Suppressor macrophage treated with lipopolysaccharide for 1 hour (primary cell): ENCODE results near the gene MAPK8.
"Not testable (repeated sequence)": the region's sequence is repeated elsewhere in the genome, so short reads cannot be mapped to it uniquely, and the experiment has no call there.

Experiments
- DNase-seq, 3 donors: peaks; one replicate each; pipeline ENCODE4 v3.0.0-alpha.2; 2020 to 2022

Gene MAPK8

DNA sequence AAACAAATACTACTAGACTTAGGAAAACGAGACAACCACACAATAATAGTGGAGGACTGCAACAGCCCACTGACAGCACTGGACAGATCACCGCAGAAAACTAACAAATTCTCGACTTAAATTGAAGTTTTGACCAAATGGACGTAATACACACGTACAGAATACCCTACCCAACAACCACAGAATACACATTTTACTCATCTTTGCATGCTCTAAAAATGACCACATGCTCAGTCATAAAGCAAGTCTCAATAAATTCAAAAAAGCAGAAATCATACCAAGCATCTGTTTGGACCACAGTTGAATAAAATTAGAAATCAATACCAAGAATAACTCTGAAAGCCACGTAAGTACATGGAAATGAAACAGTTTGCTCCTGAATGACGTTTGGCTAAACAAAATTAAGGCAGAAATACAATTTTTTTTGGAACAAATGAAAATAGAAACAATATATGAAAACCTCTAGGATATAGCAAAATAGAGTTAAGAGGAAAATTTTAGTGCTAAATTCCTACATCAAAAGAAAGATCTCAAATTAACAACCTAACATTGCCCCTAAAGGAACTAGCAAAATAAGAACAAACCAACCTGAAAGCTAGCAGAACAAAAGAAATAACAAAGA lies 30.6 kb downstream of the MAPK8 start:
- no peak for DNase-seq

DNA sequence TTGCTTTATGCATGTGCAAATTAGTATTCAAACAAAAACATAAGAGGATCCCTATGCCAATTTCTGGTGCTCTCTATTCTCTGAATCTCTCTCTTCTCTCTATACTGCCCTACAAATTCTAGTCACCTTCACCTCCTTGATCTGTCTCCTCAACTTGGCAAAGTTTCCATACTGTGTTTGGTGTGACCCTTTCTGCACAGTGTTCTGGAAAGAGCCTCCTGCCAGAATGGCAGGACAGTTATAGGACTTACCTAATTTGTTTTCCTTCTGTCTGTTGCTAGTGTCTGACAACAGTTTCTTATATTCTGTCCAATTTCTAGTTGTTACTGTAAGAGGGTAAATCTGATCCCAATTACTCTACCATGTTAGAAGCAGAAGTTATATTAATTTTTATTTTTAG lies 34.3 kb downstream of the MAPK8 start:
- no peak for DNase-seq

DNA sequence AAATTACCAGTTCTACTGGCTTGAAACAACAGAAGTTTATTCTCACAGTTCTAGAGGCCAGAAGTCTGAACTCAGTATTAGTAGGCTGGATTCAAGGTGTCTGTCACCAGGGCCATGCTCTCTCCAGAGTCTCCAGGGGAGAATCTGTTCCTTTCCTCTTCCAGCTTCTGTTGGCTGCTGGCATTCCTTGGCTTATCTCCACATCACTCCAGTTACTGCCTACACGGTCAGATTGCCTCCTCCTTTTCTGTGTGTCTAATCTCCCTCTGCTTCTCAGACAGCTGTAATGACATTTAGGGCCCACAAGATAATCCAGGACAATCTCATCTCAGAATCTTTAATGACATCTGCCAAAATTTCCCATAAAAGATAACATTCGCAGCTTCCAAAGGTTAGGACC lies 36.6 kb downstream of the MAPK8 start:
- no peak for DNase-seq

DNA sequence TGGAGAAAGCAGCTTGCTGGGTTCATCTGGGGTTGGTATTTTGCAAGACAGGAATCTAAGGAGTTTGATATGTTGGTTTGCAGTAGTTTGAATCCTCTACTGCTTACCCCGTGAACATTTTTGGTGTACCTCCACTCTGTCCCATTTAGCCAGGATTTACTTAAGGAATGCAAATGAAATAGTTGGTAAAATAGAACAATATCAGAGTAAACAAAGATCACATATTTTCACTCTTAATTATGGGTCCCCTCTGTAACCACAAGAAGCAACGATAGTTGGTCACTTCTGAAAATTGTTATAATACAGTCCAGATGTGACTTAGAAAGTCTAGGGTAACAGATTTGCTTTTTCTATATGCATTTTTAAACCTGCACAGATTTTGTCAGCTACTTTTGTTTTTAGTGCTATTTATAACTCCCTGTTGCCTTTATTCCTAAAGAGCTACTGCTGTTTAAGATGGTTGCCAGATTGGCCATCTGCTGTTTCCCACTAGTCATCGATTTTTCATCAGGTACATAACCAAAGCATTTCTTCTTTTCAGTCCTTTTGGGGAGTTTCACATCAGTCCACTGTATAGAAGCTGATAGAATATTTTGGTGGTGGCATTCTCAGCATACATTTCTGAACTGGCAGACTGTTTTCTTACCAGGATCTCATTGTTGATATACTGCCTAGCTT lies 37.6 kb downstream of the MAPK8 start:
- DNase-seq: no peak

DNA sequence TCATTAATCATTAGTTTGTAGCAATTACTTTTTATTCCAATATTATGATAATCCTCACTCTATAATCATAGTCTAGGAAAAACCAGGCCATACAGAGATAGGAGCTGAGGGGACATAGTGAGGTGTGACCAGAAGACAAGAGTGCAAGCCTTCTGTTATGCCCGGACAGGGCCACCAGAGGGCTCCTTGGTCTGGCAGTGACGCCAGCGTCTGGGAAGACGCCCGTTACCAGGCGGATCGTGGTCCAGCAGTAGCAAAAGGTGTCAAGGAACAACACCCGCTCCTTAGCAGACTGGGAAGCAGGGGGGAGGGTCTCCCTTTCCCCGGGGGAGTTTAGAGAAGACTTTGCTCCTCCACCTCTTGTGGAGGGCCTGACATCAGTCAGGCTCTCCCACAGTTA lies 39.8 kb downstream of the MAPK8 start:
- DNase-seq: not testable (repeated sequence)

DNA sequence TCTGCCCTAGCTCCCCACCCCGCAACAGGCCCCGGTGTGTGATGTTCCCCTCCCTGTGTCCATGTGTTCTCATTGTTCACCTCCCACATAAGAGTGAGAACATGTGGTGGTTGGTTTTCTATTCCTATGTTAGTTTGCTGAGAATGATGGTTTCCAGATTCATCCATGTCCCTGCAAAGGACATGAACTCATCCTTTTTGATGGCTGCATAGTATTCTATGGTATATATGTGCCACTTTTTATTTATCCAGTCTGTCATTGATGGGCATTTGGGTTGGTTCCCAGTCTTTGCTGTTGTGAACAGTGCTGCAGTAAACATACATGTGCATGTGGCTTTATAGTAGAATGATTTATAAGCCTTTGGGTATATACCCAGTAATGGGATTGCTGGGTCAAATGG lies 41.1 kb downstream of the MAPK8 start:
- DNase-seq: not testable (repeated sequence)

DNA sequence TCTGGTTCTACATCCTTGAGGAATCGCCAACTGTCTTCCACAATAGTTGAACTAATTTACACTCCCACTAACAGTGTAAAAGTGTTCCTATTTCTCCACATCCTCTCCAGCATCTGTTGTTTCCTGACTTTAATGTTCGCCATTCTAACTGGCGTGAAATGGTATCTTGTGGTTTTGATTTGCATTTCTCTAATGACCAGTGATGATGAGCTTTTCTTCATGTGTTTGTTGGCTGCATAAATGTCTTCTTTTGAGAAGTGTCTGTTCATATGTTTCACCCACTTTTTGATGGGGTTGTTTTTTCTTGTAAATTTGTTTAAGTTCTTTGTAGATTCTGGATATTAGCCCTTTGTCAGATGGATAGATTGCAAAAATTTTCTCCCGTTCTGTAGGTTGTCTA lies 41.5 kb downstream of the MAPK8 start:
- not testable (repeated sequence) for DNase-seq

DNA sequence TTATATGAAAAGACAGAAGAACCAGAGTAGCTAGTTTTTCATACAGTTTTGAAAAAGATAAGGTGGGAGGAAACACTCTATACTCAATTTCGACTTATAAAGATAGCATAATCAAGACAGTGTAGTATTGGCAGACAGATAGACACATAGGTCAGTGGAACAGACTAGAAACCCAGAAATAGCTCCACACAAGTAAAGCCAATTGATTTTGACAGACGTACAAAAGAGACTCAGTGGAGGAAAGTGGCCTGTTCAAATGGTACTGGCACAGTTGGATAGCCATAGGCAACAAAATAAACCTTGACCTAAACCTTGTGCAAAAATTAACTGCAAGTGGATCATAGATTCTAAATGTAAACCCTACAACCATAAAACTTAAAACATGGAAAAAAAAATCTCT lies 46.8 kb downstream of the MAPK8 start:
- DNase-seq: no peak

DNA sequence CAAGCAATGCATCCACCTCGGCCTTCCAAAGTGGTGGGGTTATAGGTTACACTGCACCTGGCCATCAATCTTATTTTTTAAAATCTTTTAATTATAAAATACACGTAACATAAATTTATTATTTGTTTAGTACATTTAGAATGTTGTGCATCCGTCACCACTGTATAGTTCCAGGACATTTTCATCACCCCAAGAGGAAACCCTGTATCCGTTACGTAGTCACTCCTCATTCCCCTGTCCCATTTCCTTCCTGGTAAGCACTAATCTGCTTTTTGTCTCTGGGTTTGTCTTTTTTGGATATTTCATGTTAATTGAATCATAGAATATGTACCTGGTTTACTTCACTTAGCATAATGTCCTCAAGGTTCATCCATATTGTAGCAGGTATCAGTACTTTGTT lies 51.2 kb downstream of the MAPK8 start:
- no peak for DNase-seq

DNA sequence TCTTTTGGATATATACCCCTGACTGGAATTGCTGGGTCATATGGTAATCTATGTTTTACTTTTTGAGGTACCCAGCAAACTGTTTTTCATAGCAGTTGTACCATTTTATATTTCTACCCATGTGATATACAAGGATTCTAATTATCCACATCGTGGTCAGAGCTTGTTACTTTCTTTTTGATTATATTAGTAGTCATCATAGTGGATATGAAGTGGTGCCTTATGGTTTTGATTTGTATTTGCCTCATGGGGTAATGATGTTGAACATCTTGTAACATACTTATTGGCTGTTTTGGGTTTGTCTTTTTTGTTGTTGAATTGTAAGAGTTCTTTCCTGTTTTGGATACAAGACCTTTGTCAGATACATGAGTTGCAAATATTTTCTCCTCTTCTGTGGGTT lies 51.7 kb downstream of the MAPK8 start:
- DNase-seq: no peak

DNA sequence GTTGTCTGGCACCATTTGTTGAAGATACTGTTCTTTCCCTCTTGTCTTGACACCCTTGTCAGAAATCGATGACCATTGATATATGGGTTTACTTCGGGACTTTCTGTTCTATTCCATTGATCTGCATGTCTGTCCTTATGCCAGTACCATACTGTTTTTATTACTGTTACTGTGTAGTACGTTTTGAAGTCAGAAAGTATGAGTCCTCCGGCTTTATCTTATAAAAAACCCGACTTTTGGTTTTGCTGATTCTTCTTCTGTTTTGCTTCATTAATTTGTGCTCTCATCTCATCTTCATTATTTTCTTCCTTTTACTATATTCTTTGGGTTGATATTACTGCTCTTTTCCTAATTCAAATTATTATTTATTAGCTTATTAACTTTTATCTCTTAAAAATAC lies 52.4 kb downstream of the MAPK8 start:
- DNase-seq: no peak

DNA sequence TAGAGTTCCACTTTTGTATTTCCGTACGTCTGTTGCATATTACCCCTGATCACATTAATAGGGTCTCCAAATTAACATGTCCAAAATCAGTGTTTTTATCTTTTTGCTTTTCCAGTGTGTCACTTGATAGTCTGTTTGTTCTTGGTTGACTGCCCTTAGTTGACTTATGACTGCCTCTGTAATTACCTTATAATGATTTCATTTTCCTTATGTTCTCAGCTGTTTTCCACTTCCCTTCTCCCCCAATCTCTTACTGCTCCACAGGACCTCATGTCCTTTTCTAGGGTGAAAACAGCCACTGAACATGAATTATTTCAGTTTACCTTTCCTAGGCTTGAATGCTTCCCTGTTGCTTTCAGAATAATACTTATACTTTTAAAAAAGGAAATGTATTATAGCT lies 54.7 kb downstream of the MAPK8 start:
- no peak for DNase-seq

DNA sequence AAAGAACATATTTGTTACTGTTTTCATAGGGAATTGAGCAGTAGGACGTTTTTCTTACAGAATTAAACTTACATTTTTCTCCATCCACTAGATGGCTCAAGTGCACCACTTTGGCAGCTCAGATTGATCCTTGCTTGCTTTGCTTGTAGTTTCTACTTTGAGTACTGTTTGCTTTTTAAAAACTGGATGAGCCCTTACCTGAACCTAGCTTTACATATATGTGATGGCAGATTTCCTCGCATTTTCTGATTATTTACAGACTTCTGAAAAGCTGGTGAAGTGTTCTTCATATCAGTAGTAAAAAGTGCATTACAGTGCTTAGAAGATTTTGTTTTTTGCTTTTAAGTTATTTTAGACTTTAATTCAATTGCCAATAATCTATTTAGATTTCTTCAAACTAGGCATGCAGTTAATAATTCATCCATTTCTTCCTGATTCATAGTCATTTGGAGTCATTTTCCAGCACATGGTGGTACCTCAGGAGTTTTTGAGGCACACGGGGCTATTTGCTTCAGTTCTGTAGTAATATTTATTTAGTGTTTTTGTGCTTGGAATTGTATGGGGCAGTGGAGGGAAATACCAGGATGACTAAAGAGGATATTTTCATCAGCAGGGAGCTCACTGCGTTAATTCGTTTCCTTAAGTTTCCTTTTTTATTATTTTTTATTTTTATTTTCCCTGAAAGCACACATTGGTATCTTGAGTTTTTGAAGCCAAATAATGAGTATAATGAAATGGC lies 57.3 kb downstream of the MAPK8 start:
- DNase-seq: peak; percentile 70 to 82 (median 78)

DNA sequence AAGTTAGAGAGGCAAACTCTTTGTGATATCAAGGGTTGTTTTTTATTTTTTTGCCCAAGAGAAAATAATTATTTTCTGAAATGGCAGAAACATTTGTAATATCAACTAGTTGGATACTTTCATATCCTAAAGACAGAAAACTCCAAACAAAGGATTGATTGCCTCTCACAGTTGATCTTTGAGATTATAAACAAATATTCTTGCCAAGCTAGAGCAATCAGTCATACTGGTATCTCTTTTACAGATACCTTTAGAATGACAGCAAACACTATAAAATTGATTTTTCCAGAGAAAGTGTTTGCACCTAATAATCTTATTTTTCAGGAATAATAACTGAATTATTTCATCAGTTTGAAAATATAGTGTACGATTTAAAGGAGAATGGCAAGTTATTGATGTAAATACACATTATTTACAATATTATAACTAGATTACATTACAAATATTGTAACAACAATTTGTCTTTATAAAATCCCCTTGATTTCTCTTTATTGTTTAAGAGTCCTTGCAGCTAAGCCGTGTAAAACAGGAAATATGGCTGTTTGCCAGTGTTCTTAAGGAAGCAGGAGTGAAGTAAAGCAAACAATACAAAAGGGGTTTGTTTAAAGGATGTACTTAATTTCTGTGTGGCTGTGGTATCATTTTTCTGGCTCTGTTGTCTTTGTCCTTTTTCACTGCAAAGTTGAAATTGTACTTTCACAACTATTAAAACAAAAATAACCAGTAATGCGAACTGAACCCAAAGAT lies 58.4 kb downstream of the MAPK8 start:
- peak; percentile 47 to 50 (median 48) for DNase-seq

DNA sequence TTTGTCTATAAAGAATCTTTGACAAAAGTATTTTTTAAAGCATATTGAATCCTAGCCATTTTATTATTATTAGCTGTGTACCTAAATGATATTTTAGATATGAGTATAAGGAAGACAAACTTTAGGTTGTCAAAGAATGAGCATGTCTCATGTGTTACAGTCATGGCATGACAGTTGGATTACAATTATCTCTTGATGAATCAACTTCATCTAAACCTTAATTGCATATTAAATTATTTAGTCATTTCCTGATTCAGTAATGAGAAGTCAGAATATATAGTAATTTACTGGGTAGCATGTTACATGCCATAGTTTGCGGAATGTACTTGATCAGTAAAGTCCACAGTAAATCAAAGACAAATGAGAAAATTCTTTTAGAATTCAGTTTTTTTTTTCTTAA lies 59.2 kb downstream of the MAPK8 start:
- DNase-seq: peak in 1 of 3 donors; percentile 20

DNA sequence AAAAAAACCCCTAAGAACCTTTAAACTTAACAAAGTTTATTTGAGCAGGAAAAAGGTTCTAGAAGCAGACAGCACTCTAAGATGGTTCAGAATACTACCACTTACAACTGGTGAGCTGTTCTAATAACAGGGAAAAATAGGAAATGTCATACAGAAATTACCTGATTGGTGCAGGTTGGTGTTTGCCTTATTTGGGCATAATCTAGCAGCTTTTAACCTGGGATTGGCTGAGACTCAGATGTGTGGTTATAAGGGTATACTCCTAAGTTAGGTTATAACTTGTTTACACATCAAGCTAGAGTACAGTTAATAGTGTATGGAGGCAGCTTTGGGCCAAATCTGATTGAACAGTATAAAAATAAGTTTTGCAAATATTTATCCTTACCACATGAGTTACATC lies 59.8 kb downstream of the MAPK8 start:
- no peak for DNase-seq

DNA sequence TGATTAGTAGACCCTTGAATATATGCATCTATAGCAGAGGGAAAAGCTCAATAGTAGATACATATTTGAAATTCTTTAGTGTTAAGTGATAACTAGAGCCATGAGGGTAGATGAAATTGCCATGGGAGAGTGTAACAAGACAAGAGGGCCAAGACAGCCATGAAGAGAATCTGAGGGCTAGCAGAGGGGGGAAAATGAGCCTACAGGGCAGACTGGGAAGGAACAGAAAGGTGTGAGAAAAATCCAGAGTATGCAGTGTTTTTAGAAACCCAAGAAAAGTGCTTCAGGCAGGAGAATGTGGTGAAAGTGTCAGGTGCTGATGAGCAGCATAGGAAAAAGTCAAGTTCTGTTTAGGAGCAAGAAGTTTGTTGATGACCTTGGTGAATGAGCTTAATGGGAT lies 63.0 kb downstream of the MAPK8 start:
- no peak for DNase-seq

DNA sequence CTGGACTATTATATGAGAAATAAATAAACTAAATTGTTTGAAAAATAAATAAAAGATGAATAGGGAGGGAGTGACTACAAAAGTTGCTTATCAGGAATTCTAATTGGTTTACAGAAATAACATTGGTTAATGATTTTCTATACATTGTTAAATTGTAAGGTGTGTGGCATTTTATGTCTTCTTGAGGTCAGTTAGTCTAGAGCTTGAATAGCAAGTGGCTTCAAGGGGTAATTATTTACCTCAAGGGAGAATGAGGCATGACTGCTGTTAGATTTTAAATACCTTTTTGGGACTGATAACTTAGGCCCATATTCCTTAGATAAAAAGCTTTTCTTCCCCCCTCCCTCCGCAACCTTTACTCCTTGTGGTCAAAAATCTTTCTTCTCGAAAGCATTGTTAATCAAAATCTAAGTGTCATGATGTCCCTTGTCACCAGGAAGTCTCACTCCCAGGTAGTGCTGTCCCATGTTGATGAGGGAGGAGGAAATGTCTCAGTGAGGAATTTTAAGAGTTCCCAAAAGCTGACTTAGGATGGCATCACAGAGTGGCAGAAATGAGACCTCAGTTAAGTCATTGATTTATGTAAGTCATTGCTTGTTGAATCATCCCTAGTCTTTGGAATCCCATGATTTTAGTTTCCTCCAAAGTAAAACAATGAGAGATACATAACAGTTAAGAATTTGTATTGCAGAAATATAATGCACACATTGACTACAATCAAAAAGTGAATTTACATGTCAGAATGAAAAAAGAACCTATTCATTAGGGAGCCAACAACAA lies 71.5 kb downstream of the MAPK8 start:
- peak; percentile 18 to 41 (median 30) for DNase-seq

DNA sequence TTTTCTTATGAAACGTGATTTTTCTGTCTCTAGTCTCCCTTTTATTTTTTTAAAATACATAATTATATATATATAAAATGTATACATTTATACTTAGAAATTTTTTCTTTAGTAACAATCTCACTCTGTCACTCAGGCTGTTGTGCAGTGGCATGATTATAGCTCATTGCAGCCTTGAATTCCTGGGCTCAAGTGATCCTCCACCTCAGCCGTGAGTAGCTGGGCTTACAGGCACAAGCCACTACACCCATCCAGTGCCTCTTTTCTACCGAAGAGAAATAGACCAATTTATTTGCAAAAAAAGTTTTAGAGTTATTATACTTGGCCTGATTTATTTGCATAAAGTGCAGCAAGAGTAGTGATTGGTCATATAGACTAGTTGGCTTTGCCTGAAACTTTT lies 72.2 kb downstream of the MAPK8 start:
- DNase-seq: no peak

DNA sequence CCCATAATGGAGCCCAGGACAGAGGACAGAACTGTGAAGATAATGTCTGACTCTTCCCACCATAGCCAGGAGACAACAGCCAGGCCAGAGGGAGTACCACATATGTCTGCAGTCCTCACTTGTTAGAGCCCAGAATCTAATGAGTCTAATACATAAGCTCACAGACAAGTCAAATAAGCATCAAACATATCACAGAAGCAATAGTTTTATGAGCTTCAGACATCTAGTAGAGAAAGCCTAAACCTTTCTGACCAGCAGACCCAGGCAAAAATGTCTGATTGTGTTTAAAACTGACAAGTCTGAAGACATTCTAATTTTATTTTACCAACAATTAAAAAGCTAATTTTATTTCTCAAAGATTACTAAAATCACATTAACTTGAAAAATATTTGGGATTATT lies 75.5 kb downstream of the MAPK8 start:
- DNase-seq: no peak

DNA sequence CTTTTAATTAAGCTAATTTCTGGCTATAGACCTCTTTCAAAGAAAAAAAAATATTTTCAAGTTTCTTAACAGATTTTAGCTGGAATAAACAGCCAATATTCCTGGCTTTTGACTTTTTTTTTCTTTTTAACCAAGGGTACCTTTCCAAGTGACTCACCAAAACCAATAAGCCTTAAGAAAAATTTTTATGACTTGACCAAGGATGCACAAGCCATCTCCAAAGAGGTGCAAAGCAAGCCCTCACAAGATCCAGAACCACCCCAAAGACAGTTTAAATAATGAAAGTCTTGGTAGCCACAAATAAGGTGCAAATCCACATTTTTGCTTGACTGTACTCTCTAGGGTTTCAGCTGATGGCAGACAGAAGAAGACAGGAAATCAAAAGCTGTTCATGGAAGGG lies 76.5 kb downstream of the MAPK8 start:
- no peak for DNase-seq

DNA sequence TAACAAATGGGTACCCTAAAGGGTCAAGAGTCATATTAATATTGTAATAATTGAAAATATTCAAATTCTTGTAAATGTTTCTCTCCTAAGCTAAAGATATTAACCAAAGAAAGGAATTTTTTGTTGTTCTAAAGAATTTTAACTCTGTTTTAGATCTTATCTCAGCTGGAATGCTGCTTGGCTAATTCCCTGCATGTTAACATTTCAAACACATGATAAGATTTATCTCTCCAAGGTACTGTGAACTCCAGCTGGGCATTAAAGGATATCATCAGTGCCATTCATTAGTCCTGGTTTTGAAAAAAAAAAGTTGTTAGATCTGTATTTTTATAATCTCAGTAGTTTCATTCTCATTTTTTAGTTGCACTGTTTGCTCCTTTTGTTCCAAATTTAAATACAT lies 76.9 kb downstream of the MAPK8 start:
- DNase-seq: no peak

DNA sequence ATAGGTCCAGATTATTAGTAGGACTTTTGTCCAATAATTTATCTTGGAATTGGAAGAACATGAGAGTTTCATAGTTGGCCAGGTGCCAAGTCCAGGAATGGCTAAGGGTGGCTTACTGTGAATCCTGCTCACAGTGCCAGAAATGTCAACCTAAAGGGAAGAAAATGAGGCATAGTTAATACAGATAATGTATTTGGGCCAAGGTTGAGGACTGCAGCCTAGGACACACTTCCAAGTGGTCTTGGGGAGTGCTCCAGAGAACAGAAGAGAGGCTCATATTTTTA lies 78.2 kb downstream of the MAPK8 start:
- no peak for DNase-seq
